ACC112 (cell line): ENCODE measurements around the gene OBSCN.

Experiments
- H2AFZ ChIP-seq: fragments of 200-600 bp; sonication (generic); one replicate; pipeline ENCODE4 v1.6.0; 2017; ENCODE audit warnings: antibody characterized with exemption, low read length; ENCODE audit not compliant: unreplicated experiment
- H3K27ac ChIP-seq: fragments of 200-600 bp; sonication (generic); 2 replicates; pipeline ENCODE4 v1.5.1; 2014; ENCODE audit warnings: low read depth, mild to moderate bottlenecking, antibody characterized with exemption, low read length, moderate library complexity
- H3K27me3 ChIP-seq: fragments of 200-600 bp; sonication (generic); 2 replicates; pipeline ENCODE4 v1.6.1; 2014; ENCODE audit warnings: mild to moderate bottlenecking, antibody characterized with exemption, low read length, moderate library complexity, mixed read lengths; ENCODE audit not compliant: insufficient read depth
- H3K36me3 ChIP-seq: fragments of 200-600 bp; sonication (generic); 2 replicates; pipeline ENCODE4 v1.6.1; 2016; ENCODE audit warnings: mild to moderate bottlenecking, antibody characterized with exemption, low read length, moderate library complexity, mixed read lengths; ENCODE audit not compliant: insufficient read depth
- H3K4me1 ChIP-seq: fragments of 200-600 bp; sonication (generic); one replicate; pipeline ENCODE4 v1.6.1; 2016; ENCODE audit warnings: low read length, mixed read lengths; ENCODE audit not compliant: insufficient read depth, unreplicated experiment, control insufficient read depth
- H3K4me3 ChIP-seq: fragments of 200-600 bp; sonication (generic); 2 replicates; pipeline ENCODE4 v1.5.1; 2014; ENCODE audit warnings: mild to moderate bottlenecking, low read depth, low read length
- H3K79me2 ChIP-seq: fragments of 200-600 bp; sonication (generic); one replicate; pipeline ENCODE4 v1.6.0; 2016; ENCODE audit warnings: low read length; ENCODE audit not compliant: control insufficient read depth, unreplicated experiment, insufficient read depth

The OBSCN gene

GRCh38 chr1:228207851-228208821 lies at the start of gene OBSCN:
OBSCN (plus strand) TSS chr1:228208044; CDS start chr1:228211784, 3,740 bp downstream.
- peaks cover 4% of the 10 kb centered on the region for H3K27me3 ChIP-seq
- peaks cover 3% of the 10 kb centered on the region for H3K4me1 ChIP-seq
- no peak within 1 kb of the TSS for H2AFZ ChIP-seq

DNA sequence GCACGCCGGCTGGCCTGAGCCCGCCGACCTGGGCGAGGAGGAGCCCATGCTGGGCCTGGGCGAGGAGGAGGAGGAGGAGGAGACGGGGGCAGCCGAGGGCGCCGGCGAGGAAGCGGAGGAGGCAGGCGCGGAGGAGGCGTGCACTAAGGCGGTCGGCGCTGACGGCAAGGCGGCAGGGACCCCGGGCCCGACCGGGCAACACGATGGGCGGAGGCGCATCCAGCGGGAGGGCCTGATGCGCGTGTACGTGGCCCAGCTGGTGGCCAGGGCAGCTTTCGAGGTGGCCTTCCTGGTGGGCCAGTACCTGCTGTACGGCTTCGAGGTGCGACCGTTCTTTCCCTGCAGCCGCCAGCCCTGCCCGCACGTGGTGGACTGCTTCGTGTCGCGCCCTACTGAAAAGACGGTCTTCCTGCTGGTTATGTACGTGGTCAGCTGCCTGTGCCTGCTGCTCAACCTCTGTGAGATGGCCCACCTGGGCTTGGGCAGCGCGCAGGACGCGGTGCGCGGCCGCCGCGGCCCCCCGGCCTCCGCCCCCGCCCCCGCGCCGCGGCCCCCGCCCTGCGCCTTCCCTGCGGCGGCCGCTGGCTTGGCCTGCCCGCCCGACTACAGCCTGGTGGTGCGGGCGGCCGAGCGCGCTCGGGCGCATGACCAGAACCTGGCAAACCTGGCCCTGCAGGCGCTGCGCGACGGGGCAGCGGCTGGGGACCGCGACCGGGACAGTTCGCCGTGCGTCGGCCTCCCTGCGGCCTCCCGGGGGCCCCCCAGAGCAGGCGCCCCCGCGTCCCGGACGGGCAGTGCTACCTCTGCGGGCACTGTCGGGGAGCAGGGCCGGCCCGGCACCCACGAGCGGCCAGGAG lies 49.5 kb upstream of the OBSCN start:
- no peaks in the 10 kb centered on the region for H3K36me3 ChIP-seq
- H3K27me3 ChIP-seq = no peaks in the 10 kb centered on the region
- H3K4me1 ChIP-seq = no peaks in the 10 kb centered on the region
- no peak overlapping the region for H2AFZ ChIP-seq
- no peak overlapping the region for H3K27ac ChIP-seq
- H3K4me3 ChIP-seq = no peak overlapping the region
- H3K79me2 ChIP-seq = no peaks in the 10 kb centered on the region

More at GRCh38 chr1:228207851-228208821, at the start of gene OBSCN:
- Histone ChIP-seq H3K79me2 (no peaks in the 10 kb centered on the region), H3K4me3 (no peak within 1 kb of the TSS), H3K36me3 (no peaks in the 10 kb centered on the region), H3K27ac (no peak within 1 kb of the TSS)

- H3K4me3 ChIP-seq = no peak overlapping the region
- H3K4me1 ChIP-seq = no peaks in the 10 kb centered on the region
- no peaks in the 10 kb centered on the region for H3K27me3 ChIP-seq
- no peak overlapping the region for H2AFZ ChIP-seq
- no peaks in the 10 kb centered on the region for H3K36me3 ChIP-seq
- H3K79me2 ChIP-seq = no peaks in the 10 kb centered on the region
- H3K27ac ChIP-seq = no peak overlapping the region
Measured at GRCh38 chr1:228159008-228159665, 48.7 kb upstream of the OBSCN start.

- H2AFZ ChIP-seq = no peak overlapping the region
- no peak overlapping the region for H3K4me3 ChIP-seq
- H3K36me3 ChIP-seq = no peaks in the 10 kb centered on the region
- no peak overlapping the region for H3K27ac ChIP-seq
- H3K79me2 ChIP-seq = no peaks in the 10 kb centered on the region
- no peaks in the 10 kb centered on the region for H3K4me1 ChIP-seq
- H3K27me3 ChIP-seq = no peaks in the 10 kb centered on the region
Measured at GRCh38 chr1:228160201-228160761, 47.6 kb upstream of the OBSCN start.

DNA sequence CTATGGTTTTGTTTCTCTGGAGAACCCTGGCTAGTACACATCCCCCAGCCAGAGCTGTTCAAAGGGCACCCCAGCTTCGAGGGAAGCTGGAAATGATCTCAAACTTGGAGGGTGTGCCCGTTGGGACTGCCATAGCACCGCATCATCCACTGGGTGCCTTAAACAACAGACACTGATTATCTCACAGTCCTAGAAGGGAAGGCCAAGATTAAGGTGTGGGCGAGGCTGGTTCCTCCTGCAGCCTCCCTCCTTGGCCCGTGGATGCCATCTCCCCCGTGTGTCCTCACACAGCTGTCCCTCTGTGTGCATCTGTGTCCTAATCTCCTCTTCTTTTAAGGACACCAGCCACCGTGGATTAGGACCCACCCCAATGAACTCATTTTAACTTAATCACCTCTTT lies 46.5 kb upstream of the OBSCN start:
- Histone ChIP-seq H3K27me3 (no peaks in the 10 kb centered on the region), H3K36me3 (no peaks in the 10 kb centered on the region), H3K4me1 (no peaks in the 10 kb centered on the region), H3K4me3 (no peak overlapping the region), H3K79me2 (no peaks in the 10 kb centered on the region), H3K27ac (no peak overlapping the region), H2AFZ (no peak overlapping the region)

DNA sequence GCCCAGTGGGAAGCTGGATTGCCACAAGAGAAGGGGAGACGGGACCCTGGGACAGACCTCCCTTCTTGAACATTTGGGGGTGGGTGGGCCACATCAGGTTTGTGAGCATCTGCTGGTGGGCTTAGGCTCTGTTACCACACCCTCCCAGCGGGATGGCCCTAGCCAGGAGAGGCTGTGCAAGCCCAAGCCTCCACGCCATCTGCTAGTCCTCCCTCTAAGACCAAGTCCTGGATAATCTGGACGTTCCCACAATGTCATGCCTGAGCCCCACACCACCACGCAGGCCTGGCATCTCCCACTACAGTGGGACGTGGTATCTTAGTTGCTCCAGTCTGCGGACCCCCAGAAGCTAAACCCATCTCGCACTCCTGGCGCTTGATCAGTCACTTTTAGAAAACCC lies 46.0 kb upstream of the OBSCN start:
- Histone ChIP-seq H3K27ac (no peak overlapping the region), H3K4me1 (peaks cover 3% of the 10 kb centered on the region), H3K27me3 (no peaks in the 10 kb centered on the region), H3K36me3 (no peaks in the 10 kb centered on the region), H3K79me2 (no peaks in the 10 kb centered on the region), H3K4me3 (no peak overlapping the region), H2AFZ (no peak overlapping the region)

DNA sequence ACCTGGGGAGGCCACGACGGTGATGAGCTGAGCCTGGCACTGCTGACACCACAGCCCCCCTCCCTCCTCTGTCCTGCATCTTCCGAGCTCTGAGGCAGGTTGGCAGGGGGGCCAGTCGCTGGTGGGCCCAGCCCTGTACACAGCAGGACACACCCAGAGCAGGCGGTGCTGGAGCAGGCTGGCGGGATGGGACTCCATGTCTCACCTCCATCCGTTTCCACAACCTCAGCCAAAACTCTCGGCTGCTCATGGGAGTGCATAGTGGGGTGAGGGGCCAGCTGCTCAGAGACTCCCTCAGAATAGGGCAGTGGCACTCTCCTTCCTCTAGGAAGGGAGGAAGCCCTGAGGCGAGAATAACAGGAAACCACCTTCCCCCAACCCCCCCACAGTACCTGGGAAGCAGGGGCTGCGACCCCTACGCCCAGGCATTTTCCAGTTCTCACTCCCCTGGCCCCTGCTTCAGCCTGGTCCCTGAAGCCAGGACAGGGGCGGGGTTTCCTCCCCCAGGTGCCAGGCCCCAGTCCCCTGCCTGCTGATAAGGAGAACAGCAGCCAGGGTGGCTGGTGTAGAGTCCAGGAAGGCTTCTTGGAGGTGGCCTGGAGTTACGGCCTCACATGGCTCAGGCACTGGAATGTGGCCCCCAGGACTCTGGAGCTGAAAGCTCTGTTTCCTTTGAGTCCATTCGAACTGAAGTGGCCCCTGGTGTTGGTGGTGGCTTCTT lies 45.4 kb upstream of the OBSCN start:
- H3K36me3 ChIP-seq = no peaks in the 10 kb centered on the region
- no peaks in the 10 kb centered on the region for H3K79me2 ChIP-seq
- no peak overlapping the region for H3K27ac ChIP-seq
- no peaks in the 10 kb centered on the region for H3K27me3 ChIP-seq
- H2AFZ ChIP-seq = no peak overlapping the region
- H3K4me1 ChIP-seq = peaks cover 3% of the 10 kb centered on the region
- no peak overlapping the region for H3K4me3 ChIP-seq

- Histone ChIP-seq H3K27me3 (no peaks in the 10 kb centered on the region), H3K4me3 (no peak overlapping the region), H3K4me1 (peaks cover 3% of the 10 kb centered on the region), H3K79me2 (no peaks in the 10 kb centered on the region), H3K36me3 (no peaks in the 10 kb centered on the region), H3K27ac (no peak overlapping the region), H2AFZ (no peak overlapping the region)
Measured at GRCh38 chr1:228163007-228163753, 44.7 kb upstream of the OBSCN start.

DNA sequence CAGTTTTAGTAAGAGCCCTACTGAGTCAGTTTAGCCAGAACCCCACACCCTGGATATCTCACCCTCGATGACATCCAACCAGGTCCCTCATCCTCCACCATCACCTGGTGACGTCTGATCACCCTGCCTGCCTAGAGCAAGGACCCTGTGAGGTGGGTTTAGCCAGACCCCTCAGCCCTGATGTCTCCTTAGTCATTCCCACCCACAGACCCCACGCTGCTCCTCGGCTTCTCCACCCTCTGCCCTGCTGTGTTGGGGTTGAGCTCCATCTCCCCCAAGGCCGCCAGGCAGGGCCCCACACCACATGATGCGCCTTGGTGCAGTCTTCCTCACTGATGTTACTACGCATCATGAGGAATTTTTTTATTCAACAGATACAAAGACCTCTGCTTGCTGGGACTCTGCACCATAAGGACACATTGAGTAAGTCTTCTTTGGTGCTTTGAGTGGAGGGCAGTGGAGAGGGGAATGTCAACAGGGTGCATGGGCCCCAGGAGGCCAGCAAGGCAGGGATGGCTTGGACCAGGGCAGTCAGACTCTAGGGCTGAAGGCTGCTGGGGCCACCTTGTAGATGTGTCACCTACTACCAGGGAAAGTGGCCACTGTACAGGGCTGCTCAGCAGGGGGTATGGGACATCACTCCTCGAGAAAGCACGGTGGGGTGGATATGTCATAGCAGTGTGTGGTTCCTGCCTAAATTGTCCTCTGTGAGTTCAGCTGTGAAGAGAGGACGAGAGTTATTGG lies 43.9 kb upstream of the OBSCN start:
- no peaks in the 10 kb centered on the region for H3K79me2 ChIP-seq
- H3K4me3 ChIP-seq = no peak overlapping the region
- H2AFZ ChIP-seq = no peak overlapping the region
- no peaks in the 10 kb centered on the region for H3K36me3 ChIP-seq
- H3K4me1 ChIP-seq = peaks cover 3% of the 10 kb centered on the region
- no peaks in the 10 kb centered on the region for H3K27me3 ChIP-seq
- H3K27ac ChIP-seq = no peak overlapping the region
